Cardiac muscle cell (in vitro differentiated cells and primary cell): Measurements from ENCODE around the gene IFRD2. TPM values are rescaled to one million over a fixed set of nuclear protein-coding genes. Genes with fewer than 3 reads are reported as not detected.

Experiments used
- DNase-seq, 2 donors: peaks; one replicate each; pipeline versions ENCODE4 v3.0.0 to v3.0.0-alpha.2; 2010 to 2017; ENCODE audit warnings: low read depth in 1 of 2, low spot score in 1 of 2
- H3K27ac ChIP-seq: fragments of 200-600 bp; sonication (generic); 2 replicates; pipeline ENCODE4 v1.5.1; 2016
- H3K27me3 ChIP-seq: fragments of 200-600 bp; sonication (generic); 2 replicates; pipeline ENCODE4 v1.6.0; 2016; ENCODE audit warnings: control low read depth
- H3K36me3 ChIP-seq: fragments of 200-600 bp; sonication (generic); 2 replicates; pipeline ENCODE4 v1.5.1; 2016; ENCODE audit warnings: control low read depth
- H3K4me1 ChIP-seq: fragments of 200-600 bp; sonication (generic); 2 replicates; pipeline ENCODE4 v1.8.1; 2017; ENCODE audit warnings: low read depth, mild to moderate bottlenecking, mixed run types
- H3K4me3 ChIP-seq: fragments of 200-600 bp; sonication (generic); 2 replicates; pipeline ENCODE4 v1.5.1; 2016; ENCODE audit warnings: mild to moderate bottlenecking
- H3K9me3 ChIP-seq: fragments of 200-600 bp; sonication (generic); 2 replicates; pipeline ENCODE4 v1.5.1; 2017; ENCODE audit warnings: low read depth, mild to moderate bottlenecking, control low read depth
- polyA plus RNA-seq: library from polyadenylated mRNA; unstranded; fragments of >200 nt; fragmentation: Nextera tagmentation; extraction: Ambion mirVana; gene quantifications from 2 replicates; pipeline ENCODE4 v1.2.1, GENCODE V29; 2016
- total RNA-seq: library from RNA; depleted of rRNA; stranded (reverse); fragments of >200 nt; gene quantifications from 2 replicates; pipeline ENCODE4 v1.2.3, GENCODE V29; 2016
- TF ChIP-seq, protein P1 (sequence below): IDR thresholded peaks from 2 replicates; pipeline ENCODE4 v1.5.1; 2012; ENCODE audit warnings: low read depth, mild to moderate bottlenecking, low read length

Gene IFRD2
- total and polyA plus RNA-seq, 2 experiments from 2014 or later: 61.0 to 110 TPM

DNA sequence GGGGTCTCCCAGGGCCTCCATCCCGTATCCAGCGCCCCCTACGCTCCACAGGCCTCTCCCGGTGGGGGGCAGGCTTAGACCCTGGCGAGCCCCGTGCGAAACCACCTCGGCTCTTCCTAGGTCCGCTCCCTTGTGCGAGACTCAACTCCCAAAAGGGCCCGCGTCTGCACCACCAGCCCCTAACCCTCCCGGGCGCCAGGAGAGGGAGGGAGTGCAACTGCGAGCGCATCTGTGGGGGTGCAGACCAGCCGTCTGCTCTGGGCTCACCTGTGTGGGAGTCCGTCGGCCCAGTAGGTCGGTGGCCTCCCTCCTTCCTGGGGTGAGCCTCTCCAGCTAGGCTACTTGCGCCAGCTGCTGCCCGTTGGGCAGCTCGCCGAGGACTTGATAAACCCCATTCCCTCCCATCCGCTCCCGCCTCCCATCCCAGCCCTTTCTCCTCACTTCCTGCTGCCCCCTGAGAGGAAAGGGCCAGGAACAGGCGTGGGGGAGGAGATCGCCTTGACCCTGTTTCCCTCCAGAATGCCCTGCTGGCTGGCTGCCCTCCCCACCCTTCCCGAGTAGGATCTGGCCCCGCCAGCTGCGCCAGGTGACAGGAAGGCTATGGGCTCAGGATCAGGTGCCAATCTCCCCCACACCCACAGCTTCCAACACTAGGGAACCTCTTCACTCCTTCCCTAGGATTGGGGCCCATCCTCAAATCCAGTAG lies 30.3 kb upstream of the IFRD2 start, which contains the start of gene HYAL2:
TSS of gene HYAL2 (minus strand) at position 360 of the 706 bp plus-strand sequence. CDS start 2,256 bp downstream, outside the sequence.
- DNase-seq: peak in 1 of 2 donors; percentile 58
- Histone ChIP-seq H3K27ac (peak within 1 kb of the TSS; percentile 100), H3K36me3 (peaks cover 17% of the 10 kb centered on the region), H3K4me3 (peak within 1 kb of the TSS; percentile 65), H3K4me1 (peaks cover 31% of the 10 kb centered on the region), H3K9me3 (no peaks in the 10 kb centered on the region), H3K27me3 (no peaks in the 10 kb centered on the region)
- TF ChIP-seq, protein P1, sequence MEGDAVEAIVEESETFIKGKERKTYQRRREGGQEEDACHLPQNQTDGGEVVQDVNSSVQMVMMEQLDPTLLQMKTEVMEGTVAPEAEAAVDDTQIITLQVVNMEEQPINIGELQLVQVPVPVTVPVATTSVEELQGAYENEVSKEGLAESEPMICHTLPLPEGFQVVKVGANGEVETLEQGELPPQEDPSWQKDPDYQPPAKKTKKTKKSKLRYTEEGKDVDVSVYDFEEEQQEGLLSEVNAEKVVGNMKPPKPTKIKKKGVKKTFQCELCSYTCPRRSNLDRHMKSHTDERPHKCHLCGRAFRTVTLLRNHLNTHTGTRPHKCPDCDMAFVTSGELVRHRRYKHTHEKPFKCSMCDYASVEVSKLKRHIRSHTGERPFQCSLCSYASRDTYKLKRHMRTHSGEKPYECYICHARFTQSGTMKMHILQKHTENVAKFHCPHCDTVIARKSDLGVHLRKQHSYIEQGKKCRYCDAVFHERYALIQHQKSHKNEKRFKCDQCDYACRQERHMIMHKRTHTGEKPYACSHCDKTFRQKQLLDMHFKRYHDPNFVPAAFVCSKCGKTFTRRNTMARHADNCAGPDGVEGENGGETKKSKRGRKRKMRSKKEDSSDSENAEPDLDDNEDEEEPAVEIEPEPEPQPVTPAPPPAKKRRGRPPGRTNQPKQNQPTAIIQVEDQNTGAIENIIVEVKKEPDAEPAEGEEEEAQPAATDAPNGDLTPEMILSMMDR: no peak

DNA sequence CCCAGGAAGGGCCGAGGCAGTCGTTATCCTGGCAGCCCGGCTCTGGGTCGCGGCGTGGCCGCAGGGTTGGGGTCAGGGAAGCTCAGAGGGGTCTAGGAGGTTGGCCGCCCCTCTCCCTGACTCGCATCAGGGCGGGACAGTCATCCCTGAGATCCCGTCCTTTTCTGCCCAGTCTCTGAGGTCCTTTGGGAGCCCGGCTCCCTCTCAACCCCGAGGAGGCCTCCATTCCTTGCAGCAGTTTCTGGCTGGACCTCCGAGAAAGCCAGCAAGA lies 29.8 kb upstream of the IFRD2 start:
- Histone ChIP-seq H3K27ac (peak overlapping the region; percentile 100), H3K4me1 (peaks cover 26% of the 10 kb centered on the region), H3K9me3 (no peaks in the 10 kb centered on the region), H3K4me3 (peak overlapping the region; percentile 65), H3K27me3 (no peaks in the 10 kb centered on the region), H3K36me3 (peaks cover 21% of the 10 kb centered on the region)
- TF ChIP-seq, protein P1: no peak
- DNase-seq: no peak

GRCh38 chr3:50321336-50322114 lies 29.3 kb upstream of the IFRD2 start:
- no peaks in the 10 kb centered on the region for H3K27me3 ChIP-seq
- TF ChIP-seq, protein P1: peak; percentile 47
- peaks cover 21% of the 10 kb centered on the region for H3K36me3 ChIP-seq
- H3K9me3 ChIP-seq: no peaks in the 10 kb centered on the region
- DNase-seq: peak; percentile 93 to 94
- H3K27ac ChIP-seq: peak overlapping the region; percentile 100
- peaks cover 24% of the 10 kb centered on the region for H3K4me1 ChIP-seq
- H3K4me3 ChIP-seq: peak overlapping the region; percentile 65

GRCh38 chr3:50320853-50321335 lies 28.7 kb upstream of the IFRD2 start:
- no peaks in the 10 kb centered on the region for H3K27me3 ChIP-seq
- TF ChIP-seq, protein P1: no peak
- peak overlapping the region; percentile 100 for H3K27ac ChIP-seq
- H3K36me3 ChIP-seq: peaks cover 24% of the 10 kb centered on the region
- DNase-seq: peak; percentile 81 to 92
- peak overlapping the region; percentile 65 for H3K4me3 ChIP-seq
- H3K4me1 ChIP-seq: peaks cover 24% of the 10 kb centered on the region
- H3K9me3 ChIP-seq: no peaks in the 10 kb centered on the region

DNA sequence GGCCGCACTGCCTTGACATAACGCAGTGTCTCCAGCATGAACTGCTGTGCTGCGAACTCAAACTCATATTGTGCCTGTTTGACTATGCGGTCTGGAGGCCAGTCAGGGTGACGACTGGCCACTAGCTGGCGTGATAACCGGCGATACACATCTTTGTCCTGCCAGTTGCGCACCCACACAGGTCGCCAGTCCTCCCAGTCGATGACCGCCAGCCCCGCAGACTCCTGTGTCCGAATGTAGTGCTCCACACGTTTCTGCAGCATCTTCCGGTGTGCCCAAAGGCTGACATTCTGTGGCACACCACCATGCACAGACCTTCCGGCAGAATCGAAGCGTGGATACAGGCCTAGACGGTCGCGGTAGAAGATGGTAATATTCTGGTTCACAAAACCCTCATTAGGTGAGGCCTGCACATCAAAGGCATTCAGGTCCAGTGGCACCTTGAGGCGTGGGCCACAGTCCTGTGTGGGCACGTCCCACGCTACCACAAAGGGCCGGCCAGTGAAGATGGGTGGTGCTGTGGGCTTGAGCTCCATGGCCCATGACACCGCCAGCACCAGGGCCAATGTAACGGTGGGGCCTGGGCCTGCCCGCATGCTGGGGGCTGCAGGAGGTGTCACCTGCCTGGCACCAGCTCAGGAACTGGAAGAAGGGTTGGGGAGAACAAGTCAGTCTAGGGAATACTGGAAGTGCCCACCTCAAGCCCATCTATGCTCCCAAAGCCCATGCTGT lies 27.8 kb upstream of the IFRD2 start:
- Histone ChIP-seq H3K4me3 (peak overlapping the region; percentile 65), H3K36me3 (peaks cover 24% of the 10 kb centered on the region), H3K4me1 (peaks cover 24% of the 10 kb centered on the region), H3K9me3 (no peaks in the 10 kb centered on the region), H3K27ac (peak overlapping the region; percentile 100), H3K27me3 (no peaks in the 10 kb centered on the region)
- TF ChIP-seq, protein P1: no peak
- no peak for DNase-seq
